Esophagus squamous epithelium (tissue), 5 donors: Measurements from ENCODE around the gene A1BG. TPM values are rescaled to one million over a fixed set of nuclear protein-coding genes. Genes with fewer than 3 reads are reported as not detected.

Experiments used
- DNase-seq: peaks from one replicate; lab custom pipeline; 2025; lab: John Stamatoyannopoulos, UW
- H3K27ac ChIP-seq, 4 donors: fragments of 200-600 bp; sonication (generic); one replicate each; pipeline ENCODE4 v1.5.1; 2016 to 2019; ENCODE audit warnings: mild to moderate bottlenecking in 1 of 4
- H3K27me3 ChIP-seq, 4 donors: fragments of 200-600 bp; sonication (generic); 1 replicate in 3 of 4; 2 replicates in 1 of 4; pipeline versions ENCODE4 v1.5.1 to v1.6.0; 2017 to 2021; ENCODE audit warnings: antibody characterized with exemption in 1 of 4
- H3K36me3 ChIP-seq, 3 donors: fragments of 200-600 bp; sonication (generic); one replicate each; pipeline ENCODE4 v1.5.1; 2016 to 2019
- H3K4me1 ChIP-seq, 3 donors: fragments of 200-600 bp; sonication (generic); one replicate each; pipeline ENCODE4 v1.5.1; 2017 to 2019
- H3K4me3 ChIP-seq, 4 donors: fragments of 200-600 bp; sonication (generic); 1 replicate in 3 of 4; 2 replicates in 1 of 4; pipeline ENCODE4 v1.5.1; 2016 to 2019; ENCODE audit warnings: mild to moderate bottlenecking in 2 of 4, moderate library complexity in 1 of 4
- H3K9me3 ChIP-seq, 3 donors: fragments of 200-600 bp; sonication (generic); one replicate each; pipeline ENCODE4 v1.5.1; 2016 to 2019
- CTCF ChIP-seq, 6 experiments: fragments of 450-650 bp in 4 of 6; fragments of 200-600 bp in 2 of 6; sonication (generic) in 2 of 6; IDR thresholded peaks; one replicate each; pipeline ENCODE4 v1.5.1; 2016 to 2019; ENCODE audit warnings: antibody characterized with exemption in 6 of 6, mild to moderate bottlenecking in 4 of 6, moderate library complexity in 4 of 6
- POLR2A ChIP-seq, 4 donors: fragments of 450-650 bp; IDR thresholded peaks; one replicate each; pipeline ENCODE4 v1.6.1; 2017; ENCODE audit warnings: antibody characterized with exemption in 4 of 4, mild to moderate bottlenecking in 4 of 4, moderate library complexity in 3 of 4
- WGBS, 2 donors: methylation state at CpG; one replicate each; pipeline ENCODE4 v1.1.5; 2018; 5-methylcytosine and 5-hydroxymethylcytosine counted together
- intact Hi-C: fragments of 100-400 bp; cut with DNase I; formaldehyde crosslinking; loops from one replicate; pipeline ENCODE4 v1.15.0; 2022
- total RNA-seq, 4 donors: library from RNA; depleted of rRNA; stranded (reverse); fragments of >200 nt; gene quantifications; one replicate each; pipeline ENCODE4 v1.1.0, GENCODE V29; 2016
- donor health status: DM: yes; HTN: yes; CAD: no.

Gene A1BG
- total RNA-seq, 4 donors from 2014 or later, result 1.1 to 25.1 (median 13.9) TPM; not detected in 1

DNA sequence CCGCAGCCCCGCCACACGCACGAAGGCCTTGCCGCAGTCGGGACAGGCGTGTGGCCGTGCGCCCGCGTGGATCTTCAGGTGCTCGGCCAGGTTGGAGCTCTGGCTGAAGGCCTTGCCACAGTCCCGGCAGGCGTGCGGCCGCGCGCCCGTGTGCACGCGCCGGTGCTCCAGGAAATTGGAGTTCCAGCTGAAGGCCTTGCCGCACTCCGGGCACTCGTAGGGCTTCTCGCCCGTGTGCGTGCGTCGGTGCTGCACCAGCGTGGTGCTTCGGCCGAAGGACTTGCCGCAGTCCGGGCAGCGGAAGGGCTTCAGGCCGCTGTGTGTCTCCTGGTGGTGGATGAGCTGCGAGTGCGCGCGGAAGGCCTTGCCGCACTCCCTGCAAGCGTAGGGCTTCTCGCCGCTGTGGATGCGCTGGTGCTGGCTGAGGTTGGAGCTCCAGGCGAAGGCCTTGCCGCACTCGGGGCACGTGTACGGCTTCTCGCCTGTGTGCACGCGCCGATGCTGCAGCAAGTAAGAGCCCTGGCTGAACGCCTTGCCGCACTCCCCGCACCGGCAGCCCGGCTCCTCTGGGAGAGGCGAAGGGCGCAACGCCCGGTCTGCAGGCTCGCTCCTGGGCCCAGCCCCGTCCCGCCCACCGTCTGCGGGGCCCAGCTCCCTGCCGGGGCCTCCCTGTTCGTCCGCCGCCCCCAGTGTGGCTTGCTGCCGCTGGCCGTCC is 3.6 kb upstream of the A1BG start:
- no peaks in the 10 kb centered on the region for H3K36me3 ChIP-seq
- H3K9me3 ChIP-seq, result peaks cover 0 to 10% (median 0%) of the 10 kb centered on the region in 3 donors
- intact Hi-C loops, result no loop called here
- H3K27me3 ChIP-seq, result peaks cover 0 to 26% (median 0%) of the 10 kb centered on the region in 4 donors
- H3K27ac ChIP-seq, result no peak overlapping the region
- H3K4me3 ChIP-seq, result peak overlapping the region; percentile 10 to 60 (median 32)
- no peak for DNase-seq
- 53% methylated on average over 42 of the region's 75 CpGs; no CpG with 5 or more reads in 1 of the 2 donors for WGBS, 2 donors
- peaks cover 7 to 33% (median 10%) of the 10 kb centered on the region in 3 donors for H3K4me1 ChIP-seq
- TF ChIP-seq CTCF (IDR thresholded peaks at IDR 0.05) (no peak), POLR2A (IDR thresholded peaks at IDR 0.05) (no peak)

- DNase-seq, result no peak
- 23% methylated on average over 7 of the region's 94 CpGs; no CpG with 5 or more reads in 1 of the 2 donors for WGBS, 2 donors
- peaks cover 4 to 25% (median 7%) of the 10 kb centered on the region in 3 donors for H3K4me1 ChIP-seq
These were observed 2.8 kb upstream of the A1BG start for GRCh38 chr19:58355908-58356765.

GRCh38 chr19:58355215-58355796 is 2.0 kb upstream of the A1BG start:
- WGBS, 2 donors, result 88 to 100% methylated on average over 3 to 7 of the region's 10 CpGs
- Histone ChIP-seq H3K27me3 (peaks cover 0 to 42% (median 0%) of the 10 kb centered on the region in 4 donors), H3K9me3 (peaks cover 0 to 10% (median 0%) of the 10 kb centered on the region in 3 donors), H3K4me3 (no peak overlapping the region), H3K27ac (no peak overlapping the region), H3K4me1 (peaks cover 4 to 30% (median 10%) of the 10 kb centered on the region in 3 donors), H3K36me3 (peaks cover 0 to 2% (median 0%) of the 10 kb centered on the region in 3 donors)
- TF ChIP-seq CTCF (IDR thresholded peaks at IDR 0.05), result no peak
- TF ChIP-seq POLR2A (IDR thresholded peaks at IDR 0.05), result no peak
- intact Hi-C loops, result no loop called here
- no peak for DNase-seq

More at GRCh38 chr19:58355908-58356765, 2.8 kb upstream of the A1BG start:
- H3K36me3 ChIP-seq, result no peaks in the 10 kb centered on the region
- H3K27me3 ChIP-seq, result peaks cover 0 to 33% (median 0%) of the 10 kb centered on the region in 4 donors
- TF ChIP-seq CTCF (IDR thresholded peaks at IDR 0.05), result no peak
- no peak for TF ChIP-seq POLR2A (IDR thresholded peaks at IDR 0.05)
- H3K27ac ChIP-seq, result no peak overlapping the region
- H3K4me3 ChIP-seq, result peak overlapping the region; percentile 10 to 60 (median 32)
- H3K9me3 ChIP-seq, result peaks cover 0 to 10% (median 0%) of the 10 kb centered on the region in 3 donors
- intact Hi-C loops, result no loop called here

- no peak for TF ChIP-seq POLR2A (IDR thresholded peaks at IDR 0.05)
- TF ChIP-seq CTCF (IDR thresholded peaks at IDR 0.05), result no peak
- no peak overlapping the region for H3K27ac ChIP-seq
- H3K4me1 ChIP-seq, result peaks cover 10 to 38% (median 13%) of the 10 kb centered on the region in 3 donors
- peaks cover 0 to 10% (median 0%) of the 10 kb centered on the region in 3 donors for H3K9me3 ChIP-seq
- H3K36me3 ChIP-seq, result peaks cover 0 to 6% (median 0%) of the 10 kb centered on the region in 3 donors
- DNase-seq, result no peak
- intact Hi-C loops, result no loop called here
- peaks cover 0 to 49% (median 0%) of the 10 kb centered on the region in 4 donors for H3K27me3 ChIP-seq
- H3K4me3 ChIP-seq, result no peak overlapping the region
- 57 to 66% methylated on average over 2 to 6 of the region's 6 CpGs for WGBS, 2 donors
These were observed 1.3 kb upstream of the A1BG start for GRCh38 chr19:58354478-58355030.
